HepG2 (cell line): Measurements from ENCODE around the gene MAPK12. TPM values are rescaled to one million over a fixed set of nuclear protein-coding genes. Genes with fewer than 3 reads are reported as not detected.
A peak's percentile ranks its signal among the peaks of the same experiment; 100 is the strongest.

Source experiments
- ATF1 ChIP-seq: IDR thresholded peaks from 2 replicates; pipeline ENCODE4 v1.6.1; 2016; ENCODE audit warnings: mild to moderate bottlenecking, control low read depth
- CBX5 ChIP-seq: sonication (generic); formaldehyde crosslinking; IDR thresholded peaks from 2 replicates; pipeline ENCODE4 v1.4.0; 2020; ENCODE audit warnings: missing genetic modification reagents, borderline replicate concordance
- CC2D1A ChIP-seq: sonication (generic); formaldehyde crosslinking; IDR thresholded peaks from 2 replicates; pipeline ENCODE4 v1.8.1; 2023; ENCODE audit warnings: mild to moderate bottlenecking, missing genetic modification reagents
- DNMT1 ChIP-seq: sonication (generic); formaldehyde crosslinking; IDR thresholded peaks from 2 replicates; pipeline ENCODE4 v1.5.1; 2020; ENCODE audit warnings: mild to moderate bottlenecking, missing genetic modification reagents
- EZH2 ChIP-seq: conservative IDR thresholded peaks from 2 replicates; pipeline ENCODE4 v1.6.1; 2012; ENCODE audit warnings: mild to moderate bottlenecking, low read depth, low read length, moderate library complexity
- FOSL1 ChIP-seq: sonication (generic); formaldehyde crosslinking; IDR thresholded peaks from 2 replicates; pipeline ENCODE4 v1.9.0; 2021; ENCODE audit warnings: missing genetic modification reagents, borderline replicate concordance
- HDAC1 ChIP-seq: sonication (generic); formaldehyde crosslinking; IDR thresholded peaks from 2 replicates; pipeline ENCODE4 v1.5.1; 2020; ENCODE audit warnings: mild to moderate bottlenecking, missing genetic modification reagents
- HNRNPH1 ChIP-seq: fragments of 200-400 bp; formaldehyde crosslinking; optimal IDR thresholded peaks from 2 replicates; pipeline ENCODE3; 2017; ENCODE audit warnings: mild to moderate bottlenecking, low read depth, low read length
- IKZF1 ChIP-seq: fragments of 450-650 bp; IDR thresholded peaks from 2 replicates; pipeline ENCODE4 v1.7.1; 2016
- KLF6 ChIP-seq: IDR thresholded peaks from 2 replicates; pipeline ENCODE4 v1.8.0; 2016; ENCODE audit warnings: missing biosample characterization, missing genetic modification reagents
- NFATC3 ChIP-seq: sonication (generic); formaldehyde crosslinking; IDR thresholded peaks from 2 replicates; pipeline ENCODE4 v1.5.1; 2020; ENCODE audit warnings: mild to moderate bottlenecking, missing genetic modification reagents
- PAF1 ChIP-seq: IDR thresholded peaks from 2 replicates; pipeline ENCODE4 v1.6.1; 2016; ENCODE audit warnings: missing genetic modification reagents, missing compliant biosample characterization
- POLR2A ChIP-seq, 2 experiments: IDR thresholded peaks; 2 replicates each; pipeline ENCODE4 v1.6.1; 2011; ENCODE audit warnings: low read depth in 2 of 2, low read length in 2 of 2, mild to moderate bottlenecking in 1 of 2, moderate library complexity in 1 of 2; ENCODE audit not compliant: insufficient read depth in 1 of 2
- RBFOX2 ChIP-seq: fragments of 200-400 bp; formaldehyde crosslinking; IDR thresholded peaks from 2 replicates; pipeline ENCODE4 v1.6.1; 2017; ENCODE audit warnings: low read depth, mild to moderate bottlenecking, low read length
- THYN1 ChIP-seq: sonication (generic); formaldehyde crosslinking; IDR thresholded peaks from 2 replicates; pipeline ENCODE4 v1.8.1; 2023; ENCODE audit warnings: low read depth, mild to moderate bottlenecking, moderate library complexity, missing genetic modification reagents, borderline replicate concordance
- ZNF180 ChIP-seq: sonication (generic); formaldehyde crosslinking; IDR thresholded peaks from 2 replicates; pipeline ENCODE4 v1.4.0; 2020; ENCODE audit warnings: low read depth, missing genetic modification reagents, borderline replicate concordance
- ZNF230 ChIP-seq: sonication (generic); formaldehyde crosslinking; IDR thresholded peaks from 2 replicates; pipeline ENCODE4 v1.4.0; 2020; ENCODE audit warnings: mild to moderate bottlenecking, missing genetic modification reagents
- ZNF660 ChIP-seq: sonication (generic); formaldehyde crosslinking; IDR thresholded peaks from 2 replicates; pipeline ENCODE4 v1.5.1; 2020; ENCODE audit warnings: mild to moderate bottlenecking, low read depth, missing genetic modification reagents, borderline replicate concordance
- ZNF792 ChIP-seq: IDR thresholded peaks from 2 replicates; pipeline ENCODE4 v1.6.1; 2016
- ZNF891 ChIP-seq: sonication (generic); formaldehyde crosslinking; IDR thresholded peaks from 2 replicates; pipeline ENCODE4 v1.5.0; 2020; ENCODE audit warnings: mild to moderate bottlenecking, missing genetic modification reagents
- polyA plus RNA-seq, 8 experiments: library from polyadenylated mRNA; depleted of rRNA in 3 of 8; stranded (reverse) in 7 of 8; unstranded in 1 of 8; fragments of >200 nt; fragmentation: Illumina TruSeq in 4 of 8; extraction: Trizol in 4 of 8; gene quantifications; 2 replicates each; pipeline versions ENCODE4 v1.2.1 to v1.2.3, GENCODE V29; 2011 to 2016; ENCODE audit warnings: low read depth in 4 of 8, missing spikeins in 1 of 8, mixed read lengths in 1 of 8; ENCODE audit not compliant: insufficient read depth in 1 of 8
- total RNA-seq, 5 experiments: library from RNA; depleted of rRNA; stranded (reverse); fragments of >200 nt; fragmentation: Illumina TruSeq; extraction: Trizol; gene quantifications; 2 replicates each; pipeline ENCODE4 v1.2.3, GENCODE V29; 2016; ENCODE audit warnings: low read depth in 1 of 5
- TF ChIP-seq, protein P1 (sequence below): sonication (generic); formaldehyde crosslinking; IDR thresholded peaks from 2 replicates; pipeline ENCODE4 v1.5.0; 2020; ENCODE audit warnings: mild to moderate bottlenecking, missing genetic modification reagents, borderline replicate concordance
- TF ChIP-seq, protein P2 (sequence below): sonication (generic); formaldehyde crosslinking; IDR thresholded peaks from 2 replicates; pipeline ENCODE4 v1.9.0; 2022; ENCODE audit warnings: missing genetic modification reagents, mild to moderate bottlenecking, borderline replicate concordance

The MAPK12 gene
- total and polyA plus RNA-seq, 2 of the 13 experiments (the other 11 are each of a cell fraction or from before 2014, with no cell fraction given) = 22.2 to 23.3 TPM

DNA sequence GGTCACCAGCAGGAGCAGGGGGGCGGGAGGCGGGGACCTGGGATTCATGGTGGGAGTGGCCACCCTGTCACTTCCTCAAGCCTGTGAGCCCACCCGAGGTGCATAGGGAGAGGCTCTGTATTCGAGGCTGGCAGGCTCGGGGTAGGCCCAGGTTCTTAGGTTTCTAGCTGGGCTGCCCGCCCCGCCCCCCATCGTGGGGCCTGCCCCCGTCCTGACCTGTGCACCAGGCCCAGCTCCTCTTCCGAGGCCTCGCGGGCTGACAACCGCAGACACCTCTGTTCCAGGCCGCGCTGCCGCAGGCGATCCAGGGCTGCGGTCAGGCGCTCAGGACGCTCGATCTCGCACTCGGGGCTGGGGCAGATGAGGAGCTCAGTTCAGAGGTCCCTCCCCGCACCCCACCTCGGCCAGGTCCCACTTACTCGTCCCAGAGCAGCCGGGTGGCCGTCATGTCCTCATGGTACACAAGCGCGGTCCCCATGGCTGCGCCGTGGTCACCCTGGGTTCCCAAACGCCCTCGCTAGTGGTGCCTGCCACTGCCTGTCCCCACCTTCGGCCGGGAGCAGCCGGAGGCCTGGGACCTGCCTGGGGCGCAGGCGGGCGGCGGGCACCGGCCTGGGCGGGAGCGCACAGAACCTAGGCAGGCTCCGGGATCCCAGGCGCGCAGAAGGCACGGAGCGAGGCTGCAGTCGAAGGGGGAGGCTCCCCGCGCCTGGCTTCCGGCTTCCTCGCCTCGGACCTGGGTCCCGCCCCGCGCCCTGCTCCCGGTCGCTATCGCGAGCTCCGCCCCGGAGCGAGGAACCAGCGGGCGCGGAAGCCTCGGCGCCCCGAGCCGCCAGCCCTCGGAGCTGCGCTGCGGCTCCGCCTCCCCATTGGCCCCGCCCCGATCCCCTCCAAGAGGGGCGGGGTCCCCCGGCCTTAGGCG lies 10.7 kb downstream of the MAPK12 start, which contains the start of gene HDAC10 (continued):
- TF ChIP-seq, protein P1, sequence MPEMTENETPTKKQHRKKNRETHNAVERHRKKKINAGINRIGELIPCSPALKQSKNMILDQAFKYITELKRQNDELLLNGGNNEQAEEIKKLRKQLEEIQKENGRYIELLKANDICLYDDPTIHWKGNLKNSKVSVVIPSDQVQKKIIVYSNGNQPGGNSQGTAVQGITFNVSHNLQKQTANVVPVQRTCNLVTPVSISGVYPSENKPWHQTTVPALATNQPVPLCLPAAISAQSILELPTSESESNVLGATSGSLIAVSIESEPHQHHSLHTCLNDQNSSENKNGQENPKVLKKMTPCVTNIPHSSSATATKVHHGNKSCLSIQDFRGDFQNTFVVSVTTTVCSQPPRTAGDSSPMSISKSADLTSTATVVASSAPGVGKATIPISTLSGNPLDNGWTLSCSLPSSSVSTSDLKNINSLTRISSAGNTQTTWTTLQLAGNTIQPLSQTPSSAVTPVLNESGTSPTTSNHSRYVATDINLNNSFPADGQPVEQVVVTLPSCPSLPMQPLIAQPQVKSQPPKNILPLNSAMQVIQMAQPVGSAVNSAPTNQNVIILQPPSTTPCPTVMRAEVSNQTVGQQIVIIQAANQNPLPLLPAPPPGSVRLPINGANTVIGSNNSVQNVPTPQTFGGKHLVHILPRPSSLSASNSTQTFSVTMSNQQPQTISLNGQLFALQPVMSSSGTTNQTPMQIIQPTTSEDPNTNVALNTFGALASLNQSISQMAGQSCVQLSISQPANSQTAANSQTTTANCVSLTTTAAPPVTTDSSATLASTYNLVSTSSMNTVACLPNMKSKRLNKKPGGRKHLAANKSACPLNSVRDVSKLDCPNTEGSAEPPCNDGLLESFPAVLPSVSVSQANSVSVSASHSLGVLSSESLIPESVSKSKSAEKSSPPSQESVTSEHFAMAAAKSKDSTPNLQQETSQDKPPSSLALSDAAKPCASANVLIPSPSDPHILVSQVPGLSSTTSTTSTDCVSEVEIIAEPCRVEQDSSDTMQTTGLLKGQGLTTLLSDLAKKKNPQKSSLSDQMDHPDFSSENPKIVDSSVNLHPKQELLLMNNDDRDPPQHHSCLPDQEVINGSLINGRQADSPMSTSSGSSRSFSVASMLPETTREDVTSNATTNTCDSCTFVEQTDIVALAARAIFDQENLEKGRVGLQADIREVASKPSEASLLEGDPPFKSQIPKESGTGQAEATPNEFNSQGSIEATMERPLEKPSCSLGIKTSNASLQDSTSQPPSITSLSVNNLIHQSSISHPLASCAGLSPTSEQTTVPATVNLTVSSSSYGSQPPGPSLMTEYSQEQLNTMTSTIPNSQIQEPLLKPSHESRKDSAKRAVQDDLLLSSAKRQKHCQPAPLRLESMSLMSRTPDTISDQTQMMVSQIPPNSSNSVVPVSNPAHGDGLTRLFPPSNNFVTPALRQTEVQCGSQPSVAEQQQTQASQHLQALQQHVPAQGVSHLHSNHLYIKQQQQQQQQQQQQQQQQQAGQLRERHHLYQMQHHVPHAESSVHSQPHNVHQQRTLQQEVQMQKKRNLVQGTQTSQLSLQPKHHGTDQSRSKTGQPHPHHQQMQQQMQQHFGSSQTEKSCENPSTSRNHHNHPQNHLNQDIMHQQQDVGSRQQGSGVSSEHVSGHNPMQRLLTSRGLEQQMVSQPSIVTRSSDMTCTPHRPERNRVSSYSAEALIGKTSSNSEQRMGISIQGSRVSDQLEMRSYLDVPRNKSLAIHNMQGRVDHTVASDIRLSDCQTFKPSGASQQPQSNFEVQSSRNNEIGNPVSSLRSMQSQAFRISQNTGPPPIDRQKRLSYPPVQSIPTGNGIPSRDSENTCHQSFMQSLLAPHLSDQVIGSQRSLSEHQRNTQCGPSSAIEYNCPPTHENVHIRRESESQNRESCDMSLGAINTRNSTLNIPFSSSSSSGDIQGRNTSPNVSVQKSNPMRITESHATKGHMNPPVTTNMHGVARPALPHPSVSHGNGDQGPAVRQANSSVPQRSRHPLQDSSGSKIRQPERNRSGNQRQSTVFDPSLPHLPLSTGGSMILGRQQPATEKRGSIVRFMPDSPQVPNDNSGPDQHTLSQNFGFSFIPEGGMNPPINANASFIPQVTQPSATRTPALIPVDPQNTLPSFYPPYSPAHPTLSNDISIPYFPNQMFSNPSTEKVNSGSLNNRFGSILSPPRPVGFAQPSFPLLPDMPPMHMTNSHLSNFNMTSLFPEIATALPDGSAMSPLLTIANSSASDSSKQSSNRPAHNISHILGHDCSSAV (CRISPR knock-in tag) = no peak
- peak; percentile 44 to 75; a peak in 3 of 4 replicates for TF ChIP-seq POLR2A (IDR thresholded peaks at IDR 0.05; ENCODE audit: insufficient read depth in 1 of 2, low read depth in 2 of 2, low read length in 2 of 2)
- no peak for TF ChIP-seq KLF6 (CRISPR knock-in tag)
- TF ChIP-seq CC2D1A (CRISPR knock-in tag) = no peak
- no peak for TF ChIP-seq ATF1 (CRISPR knock-in tag)
- TF ChIP-seq ZNF230 (CRISPR knock-in tag) = peak; percentile 60; the same call in 1 of the 2 replicates
- TF ChIP-seq FOSL1 (CRISPR knock-in tag) = no peak
- TF ChIP-seq RBFOX2 = peak; percentile 89
- TF ChIP-seq ZNF180 (CRISPR knock-in tag) = no peak
- peak; percentile 68; the same call in 1 of the 2 replicates for TF ChIP-seq DNMT1 (CRISPR knock-in tag)
- TF ChIP-seq, protein P2, sequence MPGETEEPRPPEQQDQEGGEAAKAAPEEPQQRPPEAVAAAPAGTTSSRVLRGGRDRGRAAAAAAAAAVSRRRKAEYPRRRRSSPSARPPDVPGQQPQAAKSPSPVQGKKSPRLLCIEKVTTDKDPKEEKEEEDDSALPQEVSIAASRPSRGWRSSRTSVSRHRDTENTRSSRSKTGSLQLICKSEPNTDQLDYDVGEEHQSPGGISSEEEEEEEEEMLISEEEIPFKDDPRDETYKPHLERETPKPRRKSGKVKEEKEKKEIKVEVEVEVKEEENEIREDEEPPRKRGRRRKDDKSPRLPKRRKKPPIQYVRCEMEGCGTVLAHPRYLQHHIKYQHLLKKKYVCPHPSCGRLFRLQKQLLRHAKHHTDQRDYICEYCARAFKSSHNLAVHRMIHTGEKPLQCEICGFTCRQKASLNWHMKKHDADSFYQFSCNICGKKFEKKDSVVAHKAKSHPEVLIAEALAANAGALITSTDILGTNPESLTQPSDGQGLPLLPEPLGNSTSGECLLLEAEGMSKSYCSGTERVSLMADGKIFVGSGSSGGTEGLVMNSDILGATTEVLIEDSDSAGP (CRISPR knock-in tag) = peak; percentile 66; the same call in 1 of the 2 replicates
- TF ChIP-seq ZNF660 (CRISPR knock-in tag) = no peak
- no peak for TF ChIP-seq EZH2
- no peak for TF ChIP-seq IKZF1
- no peak for TF ChIP-seq NFATC3 (CRISPR knock-in tag)
- TF ChIP-seq THYN1 (CRISPR knock-in tag) = no peak
- TF ChIP-seq ZNF792 (CRISPR knock-in tag) = no peak
- peak; percentile 66 for TF ChIP-seq HDAC1 (CRISPR knock-in tag)
- TF ChIP-seq ZNF891 (CRISPR knock-in tag) = peak; percentile 78
- TF ChIP-seq CBX5 (CRISPR knock-in tag) = no peak
- TF ChIP-seq PAF1 (CRISPR knock-in tag) = no peak; the same call in 1 of the 2 replicates
- TF ChIP-seq HNRNPH1 = no peak
